ENCODE results near the gene SLC25A26.

DNA sequence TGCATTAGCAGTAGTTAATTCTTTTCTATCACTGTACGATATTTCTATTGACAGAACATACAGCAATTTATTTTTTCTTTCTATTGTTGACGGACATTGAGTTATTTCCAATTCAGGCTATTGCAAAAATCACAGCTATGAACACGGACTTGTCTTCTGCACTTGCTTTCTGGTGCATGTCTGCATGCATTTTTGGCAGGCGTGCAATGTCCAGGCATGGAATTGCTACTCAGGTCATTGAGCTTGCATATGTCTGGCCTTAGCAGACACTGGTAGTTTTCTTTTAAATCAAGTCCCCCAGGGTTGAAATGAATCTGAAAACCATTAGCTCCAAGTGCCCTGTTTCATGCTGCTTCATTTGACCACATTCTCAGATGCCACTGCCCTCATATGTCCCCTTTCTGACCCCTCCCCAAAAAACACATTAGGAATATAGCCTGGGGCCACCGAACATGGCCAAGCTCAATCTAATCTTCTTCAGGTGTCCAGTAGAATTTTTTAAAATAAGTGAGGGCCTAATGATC, 207.2 kb downstream of the SLC25A26 start:
- TF ChIP-seq, protein P1, sequence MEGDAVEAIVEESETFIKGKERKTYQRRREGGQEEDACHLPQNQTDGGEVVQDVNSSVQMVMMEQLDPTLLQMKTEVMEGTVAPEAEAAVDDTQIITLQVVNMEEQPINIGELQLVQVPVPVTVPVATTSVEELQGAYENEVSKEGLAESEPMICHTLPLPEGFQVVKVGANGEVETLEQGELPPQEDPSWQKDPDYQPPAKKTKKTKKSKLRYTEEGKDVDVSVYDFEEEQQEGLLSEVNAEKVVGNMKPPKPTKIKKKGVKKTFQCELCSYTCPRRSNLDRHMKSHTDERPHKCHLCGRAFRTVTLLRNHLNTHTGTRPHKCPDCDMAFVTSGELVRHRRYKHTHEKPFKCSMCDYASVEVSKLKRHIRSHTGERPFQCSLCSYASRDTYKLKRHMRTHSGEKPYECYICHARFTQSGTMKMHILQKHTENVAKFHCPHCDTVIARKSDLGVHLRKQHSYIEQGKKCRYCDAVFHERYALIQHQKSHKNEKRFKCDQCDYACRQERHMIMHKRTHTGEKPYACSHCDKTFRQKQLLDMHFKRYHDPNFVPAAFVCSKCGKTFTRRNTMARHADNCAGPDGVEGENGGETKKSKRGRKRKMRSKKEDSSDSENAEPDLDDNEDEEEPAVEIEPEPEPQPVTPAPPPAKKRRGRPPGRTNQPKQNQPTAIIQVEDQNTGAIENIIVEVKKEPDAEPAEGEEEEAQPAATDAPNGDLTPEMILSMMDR (IDR thresholded peaks at IDR 0.05) = no peak
- TF ChIP-seq POLR2A (IDR thresholded peaks at IDR 0.05) = no peak
- no peak for TF ChIP-seq EP300 (IDR thresholded peaks at IDR 0.05; ENCODE audit: low read depth)

Data from transverse colon (tissue), 3 donors.